KMS-11 (cell line): Measurements from ENCODE around the gene BIN1.

Experiments
- H2AFZ ChIP-seq: fragments of 200-600 bp; sonication (generic); 2 replicates; pipeline ENCODE4 v1.6.1; 2016; ENCODE audit warnings: antibody characterized with exemption, mixed run types, low read depth
- H3K27ac ChIP-seq: fragments of 200-600 bp; sonication (generic); 2 replicates; pipeline ENCODE4 v1.6.1; 2016; ENCODE audit warnings: mild to moderate bottlenecking, mixed run types
- H3K27me3 ChIP-seq: fragments of 200-600 bp; sonication (generic); 2 replicates; pipeline ENCODE4 v1.6.1; 2017; ENCODE audit warnings: mild to moderate bottlenecking, low read depth, mixed run types, moderate library complexity; ENCODE audit not compliant: insufficient read depth
- H3K36me3 ChIP-seq: fragments of 200-600 bp; sonication (generic); 2 replicates; pipeline ENCODE4 v1.6.1; 2017; ENCODE audit warnings: mild to moderate bottlenecking, mixed run types; ENCODE audit not compliant: insufficient read depth
- H3K4me1 ChIP-seq: fragments of 200-600 bp; sonication (generic); 2 replicates; pipeline ENCODE4 v1.6.1; 2016; ENCODE audit warnings: mild to moderate bottlenecking, low read depth, mixed run types; ENCODE audit not compliant: poor library complexity, severe bottlenecking
- H3K4me2 ChIP-seq: fragments of 200-600 bp; sonication (generic); 2 replicates; pipeline ENCODE4 v1.7.0; 2016; ENCODE audit warnings: mild to moderate bottlenecking, mixed run types
- H3K4me3 ChIP-seq: fragments of 200-600 bp; sonication (generic); IDR thresholded peaks from 2 replicates; pipeline ENCODE4 v1.6.1; 2017; ENCODE audit warnings: low read depth, low read length, mixed read lengths; ENCODE audit not compliant: insufficient read depth
- H3K79me2 ChIP-seq: fragments of 200-600 bp; sonication (generic); 2 replicates; pipeline ENCODE4 v1.6.1; 2016; ENCODE audit warnings: low read depth, mixed run types; ENCODE audit not compliant: insufficient read depth
- H3K9ac ChIP-seq: fragments of 200-600 bp; sonication (generic); 2 replicates; pipeline ENCODE4 v1.6.1; 2016; ENCODE audit warnings: mild to moderate bottlenecking, mixed run types
- H4K20me1 ChIP-seq: fragments of 200-600 bp; sonication (generic); 2 replicates; pipeline ENCODE4 v1.6.1; 2016; ENCODE audit warnings: mild to moderate bottlenecking, mixed run types; ENCODE audit not compliant: insufficient read depth
- CTCF ChIP-seq: fragments of 200-600 bp; sonication (generic); conservative IDR thresholded peaks from 2 replicates; pipeline ENCODE4 v1.6.1; 2017; ENCODE audit warnings: low read depth, mild to moderate bottlenecking, antibody characterized with exemption, low read length, moderate library complexity, mixed read lengths

The BIN1 gene

GRCh38 chr2:127140538-127140937, 33.6 kb upstream of the BIN1 start:
- Histone ChIP-seq H2AFZ (no peak overlapping the region), H3K79me2 (no peaks in the 10 kb centered on the region), H3K4me1 (no peaks in the 10 kb centered on the region), H3K27me3 (no peaks in the 10 kb centered on the region), H4K20me1 (no peaks in the 10 kb centered on the region), H3K27ac (no peak overlapping the region), H3K9ac (no peak overlapping the region), H3K36me3 (no peaks in the 10 kb centered on the region), H3K4me3 (no peak overlapping the region), H3K4me2 (no peak overlapping the region)
- TF ChIP-seq CTCF = no peak

- H3K4me3 ChIP-seq = no peak overlapping the region
- no peak overlapping the region for H3K9ac ChIP-seq
- H3K27ac ChIP-seq = no peak overlapping the region
- no peaks in the 10 kb centered on the region for H4K20me1 ChIP-seq
- H3K36me3 ChIP-seq = no peaks in the 10 kb centered on the region
- H2AFZ ChIP-seq = no peak overlapping the region
- H3K27me3 ChIP-seq = no peaks in the 10 kb centered on the region
- no peak overlapping the region for H3K4me2 ChIP-seq
- H3K79me2 ChIP-seq = no peaks in the 10 kb centered on the region
- H3K4me1 ChIP-seq = no peaks in the 10 kb centered on the region
- no peak for TF ChIP-seq CTCF
Observed at GRCh38 chr2:127139766-127140165, 32.8 kb upstream of the BIN1 start.

GRCh38 chr2:127138281-127138680, 31.3 kb upstream of the BIN1 start:
- H3K4me3 ChIP-seq = no peak overlapping the region
- H2AFZ ChIP-seq = no peak overlapping the region
- no peaks in the 10 kb centered on the region for H3K27me3 ChIP-seq
- H3K79me2 ChIP-seq = no peaks in the 10 kb centered on the region
- no peak overlapping the region for H3K9ac ChIP-seq
- H3K36me3 ChIP-seq = no peaks in the 10 kb centered on the region
- no peaks in the 10 kb centered on the region for H3K4me1 ChIP-seq
- no peak overlapping the region for H3K4me2 ChIP-seq
- no peaks in the 10 kb centered on the region for H4K20me1 ChIP-seq
- no peak overlapping the region for H3K27ac ChIP-seq
- no peak for TF ChIP-seq CTCF

GRCh38 chr2:127137741-127138140, 30.8 kb upstream of the BIN1 start:
- Histone ChIP-seq H3K36me3 (no peaks in the 10 kb centered on the region), H4K20me1 (no peaks in the 10 kb centered on the region), H3K4me3 (no peak overlapping the region), H3K79me2 (no peaks in the 10 kb centered on the region), H3K4me1 (no peaks in the 10 kb centered on the region), H3K9ac (no peak overlapping the region), H3K27ac (no peak overlapping the region), H3K4me2 (no peak overlapping the region), H3K27me3 (no peaks in the 10 kb centered on the region), H2AFZ (no peak overlapping the region)
- no peak for TF ChIP-seq CTCF

GRCh38 chr2:127137225-127137624, 30.3 kb upstream of the BIN1 start:
- no peak overlapping the region for H3K9ac ChIP-seq
- H3K36me3 ChIP-seq = no peaks in the 10 kb centered on the region
- H4K20me1 ChIP-seq = no peaks in the 10 kb centered on the region
- no peak overlapping the region for H3K27ac ChIP-seq
- no peaks in the 10 kb centered on the region for H3K27me3 ChIP-seq
- H3K4me2 ChIP-seq = no peak overlapping the region
- H3K79me2 ChIP-seq = no peaks in the 10 kb centered on the region
- H2AFZ ChIP-seq = no peak overlapping the region
- TF ChIP-seq CTCF = no peak
- no peaks in the 10 kb centered on the region for H3K4me1 ChIP-seq
- H3K4me3 ChIP-seq = no peak overlapping the region
